Stimulated activated CD8-positive, alpha-beta memory T cell treated with anti-CD3 and anti-CD28 coated beads, Interleukin-12 subunit alpha, Interleukin-12 subunit beta, amount 100 ng/mL, for 24 hours (primary cell): ENCODE measurements around the gene GET4.
A peak's percentile ranks its signal among the peaks of the same experiment; 100 is the strongest.

Experiments
- DNase-seq: peaks from one replicate; pipeline ENCODE4 v3.0.0-alpha.2; 2020; ENCODE audit errors: extremely low read depth

GET4 gene, protein sequence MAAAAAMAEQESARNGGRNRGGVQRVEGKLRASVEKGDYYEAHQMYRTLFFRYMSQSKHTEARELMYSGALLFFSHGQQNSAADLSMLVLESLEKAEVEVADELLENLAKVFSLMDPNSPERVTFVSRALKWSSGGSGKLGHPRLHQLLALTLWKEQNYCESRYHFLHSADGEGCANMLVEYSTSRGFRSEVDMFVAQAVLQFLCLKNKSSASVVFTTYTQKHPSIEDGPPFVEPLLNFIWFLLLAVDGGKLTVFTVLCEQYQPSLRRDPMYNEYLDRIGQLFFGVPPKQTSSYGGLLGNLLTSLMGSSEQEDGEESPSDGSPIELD

DNA sequence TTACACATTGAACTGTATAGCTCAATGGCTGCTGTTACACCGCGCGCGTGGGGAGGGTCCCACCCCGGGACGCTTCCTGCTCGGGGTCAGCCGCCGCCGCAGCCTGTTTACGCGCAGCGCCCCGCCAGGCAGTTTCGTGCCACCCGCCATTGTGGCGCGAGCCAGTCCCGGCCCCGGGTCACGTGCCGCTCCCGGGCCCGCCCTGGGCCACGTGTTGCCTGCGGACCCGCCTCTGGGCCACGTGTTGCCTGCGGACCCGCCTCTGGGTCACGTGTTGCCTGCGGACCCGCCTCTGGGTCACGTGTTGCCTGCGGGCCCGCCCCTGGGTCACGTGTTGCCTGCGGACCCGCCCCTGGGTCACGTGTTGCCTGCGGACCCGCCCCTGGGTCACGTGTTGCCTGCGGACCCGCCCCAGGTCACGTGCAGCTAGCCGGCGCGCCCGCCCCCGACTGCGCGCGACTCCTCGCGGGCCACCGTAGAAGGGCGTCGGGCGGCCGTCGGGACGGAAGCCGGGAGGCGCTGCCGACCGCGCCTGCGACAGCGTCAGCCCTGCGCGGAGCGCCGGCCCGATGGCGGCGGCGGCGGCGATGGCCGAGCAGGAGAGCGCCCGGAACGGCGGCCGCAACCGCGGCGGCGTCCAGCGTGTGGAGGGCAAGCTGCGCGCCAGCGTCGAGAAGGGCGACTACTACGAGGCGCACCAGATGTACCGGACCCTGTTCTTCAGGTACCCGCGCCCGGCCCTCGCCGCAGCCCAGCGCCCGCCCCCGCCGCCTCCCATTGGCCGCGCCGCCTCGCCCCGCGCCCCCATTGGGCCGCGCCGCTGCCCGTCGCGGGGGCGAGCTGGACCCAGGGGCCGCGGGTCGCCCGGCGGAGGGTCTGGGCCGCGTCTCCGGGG is at the start of gene GET4:
Gene GET4 (plus strand): TSS at position 478 of the 895 bp plus-strand sequence. CDS start 92 bp downstream, at position 570.
- DNase-seq = peak; percentile 88

DNA sequence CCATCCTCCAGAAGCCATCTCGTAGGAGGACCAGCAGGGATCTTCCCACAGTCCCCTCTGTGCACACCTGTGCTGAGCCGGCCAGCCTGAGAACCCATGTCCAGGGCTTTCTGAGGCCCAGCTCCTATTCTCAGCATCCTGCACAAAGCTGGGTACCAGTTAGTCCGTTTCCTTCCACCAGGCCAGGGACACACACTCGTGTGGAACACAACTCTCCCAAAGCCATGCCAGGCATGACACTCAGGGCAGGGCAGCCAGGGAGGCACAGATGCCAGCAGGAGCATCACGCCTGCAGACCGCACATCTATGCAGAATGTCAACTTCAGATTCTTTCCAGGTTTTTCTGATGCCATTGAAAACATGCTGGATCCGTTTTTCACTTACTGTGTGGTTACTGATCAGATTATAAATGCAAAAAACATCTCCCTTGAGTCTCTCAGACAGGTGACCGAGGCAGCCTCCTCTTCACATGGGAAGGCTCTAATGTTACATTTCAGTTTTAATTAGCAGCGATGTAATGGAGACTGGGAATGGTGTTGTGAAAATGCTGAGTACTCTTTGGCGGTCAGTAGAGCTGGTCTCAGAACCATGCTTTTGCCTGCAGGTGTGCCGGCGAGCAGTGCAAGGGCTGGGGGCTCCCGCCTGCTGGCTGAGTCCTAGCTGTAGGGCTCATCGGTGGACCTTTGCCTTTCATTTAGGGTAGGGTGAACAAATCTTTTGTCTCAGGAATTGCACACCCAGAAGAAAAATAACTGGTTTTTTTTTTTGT is 47.4 kb upstream of the GET4 start:
- DNase-seq = no peak

GRCh38 chr7:830069-830468 is 46.3 kb upstream of the GET4 start:
- no peak for DNase-seq

DNA sequence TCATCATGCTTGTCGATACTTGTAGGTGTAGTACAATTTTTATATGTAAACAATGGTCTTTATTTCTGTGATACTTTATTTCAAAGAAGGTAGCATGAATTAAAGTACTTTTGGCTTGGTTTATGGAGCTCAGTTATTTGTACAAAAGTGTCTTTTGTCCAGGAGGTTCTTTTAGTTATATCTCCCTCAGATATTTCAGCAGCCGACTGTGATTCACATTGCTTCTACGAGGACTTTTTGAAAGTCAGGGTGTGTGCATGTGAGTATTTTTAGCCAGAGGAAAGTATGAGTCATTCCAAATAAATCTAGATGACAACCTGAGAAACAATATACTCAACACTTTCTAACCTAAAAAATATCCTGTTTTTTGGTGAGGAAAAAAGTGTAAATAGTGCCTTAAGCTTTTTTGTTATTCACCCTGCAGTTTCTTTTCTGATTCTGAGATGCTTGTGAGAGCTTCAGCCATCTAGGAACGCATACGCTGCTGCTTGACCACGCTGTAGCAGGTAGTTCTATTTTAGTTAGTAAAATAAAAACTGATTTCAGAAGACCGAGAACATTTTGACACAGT is 44.7 kb upstream of the GET4 start:
- no peak for DNase-seq

GRCh38 chr7:832167-832967 is 44.0 kb upstream of the GET4 start, which contains the start of gene SUN1:
Gene SUN1 (plus strand): TSS chr7:832476. CDS start chr7:832525, 49 bp downstream.
- peak; percentile 39 for DNase-seq

- DNase-seq = no peak
Observed at GRCh38 chr7:832968-833424, 43.4 kb upstream of the GET4 start.

DNA sequence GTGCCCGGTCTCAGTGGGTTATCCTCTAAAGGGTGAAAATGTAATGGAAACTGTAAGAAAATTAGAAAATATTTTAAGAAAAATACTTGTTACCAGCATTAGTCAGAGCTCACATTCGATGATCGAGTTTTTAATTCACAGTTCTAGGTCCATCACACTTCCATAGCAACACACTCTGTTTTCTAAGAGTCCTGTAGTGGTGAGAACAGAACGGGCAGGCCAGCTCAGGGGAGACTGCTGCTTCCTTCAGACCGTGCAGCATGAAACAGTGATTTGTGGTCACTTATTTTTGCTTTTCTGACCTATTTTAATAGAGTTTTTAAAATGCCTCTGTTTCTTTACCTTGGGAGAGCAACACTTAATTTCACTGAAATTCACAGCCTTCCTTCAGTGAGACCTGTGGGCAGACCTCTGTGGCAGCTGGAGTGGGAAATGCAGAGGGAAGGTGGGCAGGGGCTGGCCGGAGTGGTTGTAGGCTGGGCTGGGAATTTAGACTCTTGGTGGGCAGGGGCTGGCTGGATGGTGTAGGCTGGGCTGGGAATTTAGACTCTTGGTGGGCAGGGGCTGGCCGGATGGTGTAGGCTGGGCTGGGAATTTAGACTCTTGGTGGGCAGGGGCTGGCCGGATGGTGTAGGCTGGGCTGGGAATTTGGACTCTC is 42.6 kb upstream of the GET4 start:
- DNase-seq = no peak

DNA sequence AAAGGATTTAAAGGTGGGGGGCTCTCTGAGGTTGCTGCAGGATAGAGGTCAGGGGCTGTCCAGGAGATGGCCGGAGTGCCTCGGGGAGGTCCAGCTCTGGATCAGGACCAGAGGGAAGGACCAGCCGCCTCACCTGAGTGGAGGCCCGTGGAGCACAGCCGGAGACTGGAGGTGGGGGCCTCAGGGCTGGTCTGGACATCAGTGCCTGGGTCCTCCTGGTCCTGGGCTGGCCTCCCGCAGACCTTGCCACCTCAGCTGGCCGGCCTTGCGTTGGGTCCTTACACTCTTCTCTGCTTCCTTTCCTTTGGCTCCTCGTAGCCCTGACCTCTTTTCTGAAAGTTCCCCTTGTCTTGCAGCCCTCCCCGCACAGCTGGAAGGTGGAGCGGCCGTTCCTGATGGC is 42.1 kb upstream of the GET4 start:
- no peak for DNase-seq

GRCh38 chr7:835021-835420 is 41.3 kb upstream of the GET4 start:
- no peak for DNase-seq

GRCh38 chr7:835485-836401 is 40.6 kb upstream of the GET4 start:
- no peak for DNase-seq

- DNase-seq = no peak
Observed at GRCh38 chr7:836429-836828, 39.9 kb upstream of the GET4 start.

- no peak for DNase-seq
Observed at GRCh38 chr7:837001-837400, 39.4 kb upstream of the GET4 start.

DNA sequence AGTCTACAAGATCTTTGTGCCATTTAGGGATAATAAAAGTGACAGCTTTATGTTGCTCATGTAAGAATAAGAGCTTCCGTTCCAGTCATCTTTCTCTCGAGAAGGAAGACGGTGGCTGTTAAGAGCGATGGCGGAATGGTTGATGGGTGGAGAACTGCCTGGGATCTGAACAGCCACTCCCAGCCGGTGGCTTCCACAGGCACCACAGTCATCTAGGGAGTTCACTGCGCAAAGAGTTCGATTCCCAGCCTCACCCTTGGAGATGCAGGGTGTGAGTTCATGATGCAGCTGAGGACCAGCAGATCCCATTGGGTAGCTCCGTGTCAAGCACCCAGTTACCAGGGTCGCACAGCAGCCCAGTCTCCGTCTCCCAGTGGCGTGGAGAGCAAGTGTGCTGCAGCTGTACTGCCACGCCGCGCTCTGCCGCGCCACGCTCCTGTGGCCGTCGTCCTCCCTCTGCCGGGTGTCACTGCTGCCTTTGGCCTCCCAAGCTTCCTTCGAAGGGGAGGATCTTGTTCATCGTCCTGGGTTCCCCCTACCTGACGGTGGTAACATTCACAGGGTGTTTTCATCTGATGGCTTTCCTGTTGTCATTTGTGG is 36.3 kb upstream of the GET4 start:
- no peak for DNase-seq

DNA sequence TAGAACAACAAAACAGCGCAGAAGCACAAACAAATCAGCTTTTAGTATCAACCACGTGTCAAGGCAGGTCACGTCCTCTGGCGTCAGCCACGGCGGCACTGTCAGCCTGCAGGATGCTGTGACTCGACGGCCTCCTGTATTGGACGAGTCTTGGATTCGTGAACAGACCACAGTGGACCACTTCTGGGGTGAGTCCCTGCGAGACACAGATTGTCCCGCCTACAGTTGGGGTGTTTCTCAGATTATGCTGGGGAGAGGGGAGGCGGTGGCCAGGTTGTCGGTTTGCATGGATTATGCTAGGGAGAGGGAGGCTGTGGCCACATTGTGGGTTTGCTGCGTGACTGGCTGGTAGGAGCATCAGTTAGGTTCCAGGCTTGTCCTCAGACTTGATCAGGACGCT is 34.4 kb upstream of the GET4 start:
- DNase-seq = no peak

DNA sequence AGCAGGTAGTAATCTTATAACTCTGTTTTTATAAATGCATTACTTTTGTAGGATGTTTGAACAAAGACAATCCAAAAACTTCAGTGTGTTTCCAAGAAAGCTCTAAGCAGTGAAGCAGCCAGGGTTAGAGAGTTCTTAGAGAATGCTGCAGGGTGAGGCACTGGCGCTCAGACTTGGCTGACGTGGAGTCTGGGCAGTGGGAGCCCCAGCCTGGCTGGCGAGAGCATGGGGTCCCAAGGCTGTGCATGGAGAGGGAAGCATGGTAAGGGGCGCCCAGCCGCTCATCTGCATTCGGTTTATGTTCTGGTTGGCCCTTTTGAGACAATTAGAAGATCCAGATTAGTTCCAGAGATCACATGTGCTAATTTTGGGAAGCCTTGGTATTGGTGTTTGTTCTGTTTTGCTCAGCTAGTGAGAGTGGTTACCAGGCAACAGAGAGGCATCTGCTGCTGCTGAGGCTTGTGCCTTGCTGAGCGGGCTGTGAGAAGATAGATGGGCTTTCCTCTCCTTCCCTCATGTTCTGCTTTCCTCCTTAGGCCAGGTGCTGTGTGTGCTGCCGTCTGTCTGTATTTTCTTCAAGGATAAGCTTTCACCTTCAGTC is 33.8 kb upstream of the GET4 start:
- DNase-seq = no peak

- no peak for DNase-seq
Observed at GRCh38 chr7:843230-843629, 33.1 kb upstream of the GET4 start.

DNA sequence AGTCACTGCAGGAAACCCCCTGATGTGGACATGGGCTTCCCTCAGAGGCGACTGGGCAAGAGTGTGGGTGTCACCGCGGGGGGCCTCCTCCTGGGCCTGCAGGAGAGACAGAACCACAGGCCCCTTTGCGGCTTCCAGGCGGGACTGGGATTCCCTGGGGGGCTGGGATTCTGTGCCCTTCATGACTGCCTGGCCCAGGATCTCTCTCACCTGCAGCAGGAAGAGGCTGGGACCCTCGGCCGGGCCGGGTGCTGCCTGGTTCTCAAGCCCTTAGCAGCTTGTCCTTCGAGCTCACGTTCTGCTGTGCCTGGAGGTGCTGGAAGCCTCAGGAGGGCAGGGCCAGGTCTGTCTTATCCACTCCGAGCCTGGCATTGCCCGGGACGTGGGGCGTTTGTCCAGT is 32.3 kb upstream of the GET4 start:
- no peak for DNase-seq

DNA sequence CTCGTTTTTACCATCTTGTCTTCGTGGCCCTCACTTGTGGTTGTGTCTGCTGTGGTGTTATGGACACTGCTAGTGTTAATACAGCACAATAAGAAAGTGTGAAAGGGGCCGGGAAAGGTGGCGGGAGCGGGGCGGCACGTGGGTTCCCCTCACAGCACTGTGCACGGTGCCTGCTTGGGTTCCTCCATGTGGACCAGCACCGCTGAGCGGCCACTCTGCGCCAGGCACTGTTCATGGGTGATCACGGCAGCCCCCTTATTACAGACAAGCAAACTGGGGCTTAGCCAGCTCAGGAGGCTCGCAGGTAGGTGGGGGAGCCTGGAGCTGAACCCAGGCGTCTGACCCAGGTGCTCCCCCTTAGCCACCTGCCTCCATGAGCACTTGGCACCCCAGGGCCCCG is 31.8 kb upstream of the GET4 start:
- no peak for DNase-seq
